ENCODE measurements around the gene SLC39A10. TPM values are rescaled to one million over a fixed set of nuclear protein-coding genes. Genes with fewer than 3 reads are reported as not detected.

The SLC39A10 gene
- total and polyA plus RNA-seq, 10 of the 15 experiments (the other 5 are each of a cell fraction or from before 2014, with no cell fraction given), result 2.0 to 23.6 (median 7.9) TPM

GRCh38 chr2:195648787-195649186 is 8.2 kb upstream of the SLC39A10 start (continued):
- TF ChIP-seq SP1 (IDR thresholded peaks at IDR 0.05; ENCODE audit: low read depth, low read length) (no peak), LARP7 (IDR thresholded peaks at IDR 0.05) (no peak), FOS (IDR thresholded peaks at IDR 0.05; ENCODE audit: borderline replicate concordance, extremely low read depth, insufficient read length) (no peak), ZNF207 (IDR thresholded peaks at IDR 0.05; ENCODE audit: borderline replicate concordance) (no peak), MXI1 (IDR thresholded peaks at IDR 0.05; ENCODE audit: low read depth, low read length) (no peak), POLR2AphosphoS5 (IDR thresholded peaks at IDR 0.05; ENCODE audit: low read length) (no peak), ZNF622 (IDR thresholded peaks at IDR 0.05) (no peak), EP300 (IDR thresholded peaks at IDR 0.05; ENCODE audit: borderline replicate concordance in 1 of 2, control insufficient read depth in 1 of 2, low read depth in 2 of 2, low read length in 2 of 2) (0 out of 4 replicates have a peak, but pooled peaks of 1 of the 2 experiments have one; percentile 23), MTA3 (IDR thresholded peaks at IDR 0.05; ENCODE audit: borderline replicate concordance, low read length) (no peak), TCF12 (IDR thresholded peaks at IDR 0.05; ENCODE audit: low read depth, low read length) (no peak), BCL3 (IDR thresholded peaks at IDR 0.05; ENCODE audit: borderline replicate concordance, insufficient read depth, low read depth, low read length, poor library complexity, severe bottlenecking) (no peak), CUX1 (IDR thresholded peaks at IDR 0.05; ENCODE audit: insufficient replicate concordance, low read depth, low read length) (peak; percentile 50), RB1 (IDR thresholded peaks at IDR 0.05; ENCODE audit: borderline replicate concordance) (no peak), JUNB (IDR thresholded peaks at IDR 0.05) (0 out of 2 replicates have a peak, but pooled peaks have one; percentile 40), ASH2L (IDR thresholded peaks at IDR 0.05; ENCODE audit: borderline replicate concordance, low read depth) (no peak), POLR2AphosphoS2 (IDR thresholded peaks at IDR 0.05; ENCODE audit: low read depth, low read length) (no peak), E4F1 (IDR thresholded peaks at IDR 0.05; ENCODE audit: borderline replicate concordance, partially characterized antibody) (no peak), ZNF217 (IDR thresholded peaks at IDR 0.05) (no peak), HDGF (IDR thresholded peaks at IDR 0.05) (no peak), CBX5 (IDR thresholded peaks at IDR 0.05; ENCODE audit: low read depth) (no peak), FOXM1 (IDR thresholded peaks at IDR 0.05; ENCODE audit: low read depth, low read length) (no peak), ZSCAN29 (IDR thresholded peaks at IDR 0.05) (no peak), RAD21 (IDR thresholded peaks at IDR 0.05; ENCODE audit: insufficient read depth, low read depth, low read length) (no peak), CHD2 (IDR thresholded peaks at IDR 0.05; ENCODE audit: borderline replicate concordance, low read depth, low read length) (no peak)

Data from GM12878 (cell line).